A673 (cell line): ENCODE results near the gene TRIM56.
"Not testable (repeated sequence)": the region's sequence is repeated elsewhere in the genome, so short reads cannot be mapped to it uniquely, and the experiment has no call there.

Source experiments
- EZH2 ChIP-seq: fragments of 200-600 bp; sonication (generic); IDR thresholded peaks from 2 replicates; pipeline ENCODE4 v1.6.1; 2017; ENCODE audit warnings: borderline replicate concordance, low read depth, mild to moderate bottlenecking, mixed read lengths, antibody characterized with exemption, low read length; ENCODE audit not compliant: poor library complexity, severe bottlenecking
- TF ChIP-seq, protein P1 (sequence below): fragments of 300-800, 200-600 bp; sonication (generic); conservative IDR thresholded peaks from 2 replicates; pipeline ENCODE4 v1.5.1; 2017; ENCODE audit warnings: low read depth, mild to moderate bottlenecking, antibody characterized with exemption, low read length, moderate library complexity, mixed read lengths

GRCh38 chr7:101113140-101113539 lies 27.9 kb downstream of the TRIM56 start:
- not testable (repeated sequence) for TF ChIP-seq EZH2
- TF ChIP-seq, protein P1, sequence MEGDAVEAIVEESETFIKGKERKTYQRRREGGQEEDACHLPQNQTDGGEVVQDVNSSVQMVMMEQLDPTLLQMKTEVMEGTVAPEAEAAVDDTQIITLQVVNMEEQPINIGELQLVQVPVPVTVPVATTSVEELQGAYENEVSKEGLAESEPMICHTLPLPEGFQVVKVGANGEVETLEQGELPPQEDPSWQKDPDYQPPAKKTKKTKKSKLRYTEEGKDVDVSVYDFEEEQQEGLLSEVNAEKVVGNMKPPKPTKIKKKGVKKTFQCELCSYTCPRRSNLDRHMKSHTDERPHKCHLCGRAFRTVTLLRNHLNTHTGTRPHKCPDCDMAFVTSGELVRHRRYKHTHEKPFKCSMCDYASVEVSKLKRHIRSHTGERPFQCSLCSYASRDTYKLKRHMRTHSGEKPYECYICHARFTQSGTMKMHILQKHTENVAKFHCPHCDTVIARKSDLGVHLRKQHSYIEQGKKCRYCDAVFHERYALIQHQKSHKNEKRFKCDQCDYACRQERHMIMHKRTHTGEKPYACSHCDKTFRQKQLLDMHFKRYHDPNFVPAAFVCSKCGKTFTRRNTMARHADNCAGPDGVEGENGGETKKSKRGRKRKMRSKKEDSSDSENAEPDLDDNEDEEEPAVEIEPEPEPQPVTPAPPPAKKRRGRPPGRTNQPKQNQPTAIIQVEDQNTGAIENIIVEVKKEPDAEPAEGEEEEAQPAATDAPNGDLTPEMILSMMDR, result not testable (repeated sequence)
